HepG2 (cell line): ENCODE measurements around the gene GPR158. TPM values are rescaled to one million over a fixed set of nuclear protein-coding genes. Genes with fewer than 3 reads are reported as not detected.

Source experiments
- ATAC-seq: fragments of 200-7000 bp; cut with Tn5 transposase; 3 replicates; pipeline ENCODE4 v1.9.1; 2020; ENCODE audit warnings: mild to moderate bottlenecking, moderate library complexity
- BruUV-seq: library from RNA; stranded (reverse); fragments of 400-500 nt; replicated peaks from 2 replicates; lab custom pipeline; 2021; lab: Mats Ljungman, UMichigan
- CTCF ChIA-PET: fragments of 300-600 bp; formaldehyde crosslinking; extraction: SDS; loops from one replicate; lab custom pipeline; 2021; ENCODE audit warnings: low total read pairs, inconsistent platforms, low intra/inter-chr PET ratio; lab: Yijun Ruan, JAX
- POLR2A ChIA-PET: fragments of 350-600 bp; sonication (Branson Sonifier 250); formaldehyde crosslinking; loops from one replicate; lab custom pipeline; 2020; ENCODE audit warnings: antibody characterized with exemption, inconsistent platforms; lab: Yijun Ruan, JAX
- DNase-seq: peaks from one replicate; pipeline ENCODE4 v3.0.0-alpha.2; 2015; ENCODE audit warnings: low spot score
- FAIRE-seq: peaks from 3 replicates; lab custom pipeline; 2011; peaks lifted over from hg19 to GRCh38; lab: Jason Lieb, UNC
- H2AFZ ChIP-seq: one replicate; pipeline ENCODE4 v1.6.1; 2011; ENCODE audit warnings: low read length, inconsistent platforms
- H3K27ac ChIP-seq: fragments of 300-600 bp; 3 replicates; pipeline ENCODE4 v1.8.0; 2011; ENCODE audit warnings: mixed run types, mild to moderate bottlenecking, mixed read lengths, low read length, inconsistent platforms; ENCODE audit not compliant: insufficient read depth; ENCODE audit errors: extremely low read length
- H3K27me3 ChIP-seq, 2 experiments: fragments of 200-600 bp in 1 of 2; 2 replicates in 1 of 2; 3 replicates in 1 of 2; pipeline versions ENCODE4 v1.6.0 to v1.8.0; 2011; ENCODE audit warnings: low read length in 2 of 2, mild to moderate bottlenecking in 2 of 2, moderate library complexity in 2 of 2, inconsistent platforms in 1 of 2; ENCODE audit not compliant: insufficient read depth in 2 of 2, control insufficient read depth in 1 of 2
- H3K36me3 ChIP-seq, 2 experiments: fragments of 200-600 bp in 1 of 2; replicated peaks in 1 of 2; 2 replicates in 1 of 2; 3 replicates in 1 of 2; pipeline versions ENCODE4 v1.5.1 to v1.8.0; 2011; ENCODE audit warnings: low read length in 2 of 2, inconsistent platforms in 1 of 2; ENCODE audit not compliant: insufficient read depth in 2 of 2, control insufficient read depth in 1 of 2
- H3K4me1 ChIP-seq: 2 replicates; pipeline ENCODE4 v1.5.1; 2012; ENCODE audit warnings: low read length, inconsistent platforms; ENCODE audit not compliant: insufficient read depth
- H3K4me2 ChIP-seq: 2 replicates; pipeline ENCODE4 v1.6.0; 2011; ENCODE audit warnings: low read depth, low read length, inconsistent platforms
- H3K4me3 ChIP-seq, 3 experiments: fragments of 200-600 bp in 1 of 3; sonication (generic), shearing (Covaris generic) in 1 of 3; replicated peaks in 1 of 3; 2 replicates each; pipeline ENCODE4 v1.5.1; 2011 to 2016; ENCODE audit warnings: low read length in 3 of 3, inconsistent platforms in 2 of 3, low read depth in 2 of 3, mild to moderate bottlenecking in 2 of 3, control low read depth in 1 of 3, mixed read lengths in 1 of 3; ENCODE audit not compliant: insufficient read depth in 1 of 3
- H3K79me2 ChIP-seq: one replicate; pipeline ENCODE4 v1.6.1; 2011; ENCODE audit warnings: low read length, inconsistent platforms; ENCODE audit not compliant: insufficient read depth
- H3K9ac ChIP-seq: 2 replicates; pipeline ENCODE4 v1.6.0; 2011; ENCODE audit warnings: mild to moderate bottlenecking, low read depth, low read length, inconsistent platforms; ENCODE audit not compliant: insufficient read depth
- H3K9me3 ChIP-seq: 2 replicates; pipeline ENCODE4 v1.5.1; 2012; ENCODE audit warnings: mild to moderate bottlenecking, low read length
- H4K20me1 ChIP-seq: 2 replicates; pipeline ENCODE4 v1.6.0; 2011; ENCODE audit warnings: inconsistent platforms, mild to moderate bottlenecking, low read length, moderate library complexity; ENCODE audit not compliant: insufficient read depth
- ARNTL ChIP-seq: sonication (generic); formaldehyde crosslinking; IDR thresholded peaks from 2 replicates; pipeline ENCODE4 v1.4.0; 2020; ENCODE audit warnings: mild to moderate bottlenecking, missing genetic modification reagents
- CBX5 ChIP-seq: sonication (generic); formaldehyde crosslinking; IDR thresholded peaks from 2 replicates; pipeline ENCODE4 v1.4.0; 2020; ENCODE audit warnings: missing genetic modification reagents, borderline replicate concordance
- EED ChIP-seq: sonication (generic); formaldehyde crosslinking; IDR thresholded peaks from 2 replicates; pipeline ENCODE4 v1.5.0; 2020; ENCODE audit warnings: mild to moderate bottlenecking, missing genetic modification reagents
- GLI4 ChIP-seq: sonication (generic); formaldehyde crosslinking; IDR thresholded peaks from 2 replicates; pipeline ENCODE4 v1.5.1; 2020; ENCODE audit warnings: missing genetic modification reagents, mild to moderate bottlenecking, moderate library complexity, borderline replicate concordance
- HDAC6 ChIP-seq: fragments of 200-600 bp; sonication (generic); IDR thresholded peaks from 2 replicates; pipeline ENCODE4 v1.7.0; 2017; ENCODE audit warnings: mild to moderate bottlenecking, antibody characterized with exemption, low read length, low read depth
- HOXA3 ChIP-seq: sonication (generic); formaldehyde crosslinking; IDR thresholded peaks from 2 replicates; pipeline ENCODE4 v1.5.0; 2020; ENCODE audit warnings: missing genetic modification reagents
- NR2F6 ChIP-seq, 2 experiments: IDR thresholded peaks; 2 replicates each; pipeline ENCODE4 v1.6.1; 2016; ENCODE audit warnings: antibody characterized with exemption in 1 of 2, mild to moderate bottlenecking in 1 of 2
- XBP1 ChIP-seq: sonication (generic); formaldehyde crosslinking; IDR thresholded peaks from 2 replicates; pipeline ENCODE4 v1.5.0; 2020; ENCODE audit warnings: missing genetic modification reagents
- ZC3H13 ChIP-seq: sonication (generic); formaldehyde crosslinking; IDR thresholded peaks from 2 replicates; pipeline ENCODE4 v1.8.1; 2023; ENCODE audit warnings: mild to moderate bottlenecking, missing genetic modification reagents, moderate library complexity
- ZMYM3 ChIP-seq: sonication (generic); formaldehyde crosslinking; IDR thresholded peaks from 2 replicates; pipeline ENCODE4 v1.5.1; 2020; ENCODE audit warnings: mild to moderate bottlenecking, missing genetic modification reagents
- ZNF333 ChIP-seq: sonication (generic); formaldehyde crosslinking; IDR thresholded peaks from 2 replicates; pipeline ENCODE4 v1.4.0; 2020; ENCODE audit warnings: mild to moderate bottlenecking, missing genetic modification reagents, borderline replicate concordance
- ZNF432 ChIP-seq: sonication (generic); formaldehyde crosslinking; IDR thresholded peaks from 2 replicates; pipeline ENCODE4 v1.5.0; 2020; ENCODE audit warnings: missing genetic modification reagents, mild to moderate bottlenecking, borderline replicate concordance
- ZNF451 ChIP-seq: sonication (generic); formaldehyde crosslinking; IDR thresholded peaks from 2 replicates; pipeline ENCODE4 v1.5.0; 2020; ENCODE audit warnings: mild to moderate bottlenecking, missing genetic modification reagents
- ZNF614 ChIP-seq: IDR thresholded peaks from 2 replicates; pipeline ENCODE4 v1.6.1; 2018; ENCODE audit warnings: missing biosample characterization, missing genetic modification reagents, inconsistent platforms, borderline replicate concordance
- WGBS: methylation state at CpG from one replicate; pipeline ENCODE4 v1.1.6; 2017; ENCODE audit warnings: low lambda C conversion rate; 5-methylcytosine and 5-hydroxymethylcytosine counted together
- in situ Hi-C: cut with HindIII; loops from 2 replicates; pipeline ENCODE4 v1.10.0; 2017; ENCODE audit warnings: low pct_unique_long_range_greater_than_20kb; ENCODE audit not compliant: extremely low pct_ligation_motif_present
- intact Hi-C: fragments of 100-400 bp; cut with micrococcal nuclease; formaldehyde crosslinking; loops from one replicate; pipeline ENCODE4 v1.10.0; 2022; ENCODE audit not compliant: unreplicated experiment
- polyA plus RNA-seq, 8 experiments: library from polyadenylated mRNA; depleted of rRNA in 3 of 8; stranded (reverse) in 7 of 8; unstranded in 1 of 8; fragments of >200 nt; fragmentation: Illumina TruSeq in 4 of 8; extraction: Trizol in 4 of 8; gene quantifications; 2 replicates each; pipeline versions ENCODE4 v1.2.1 to v1.2.3, GENCODE V29; 2011 to 2016; ENCODE audit warnings: low read depth in 4 of 8, missing spikeins in 1 of 8, mixed read lengths in 1 of 8; ENCODE audit not compliant: insufficient read depth in 1 of 8
- total RNA-seq, 5 experiments: library from RNA; depleted of rRNA; stranded (reverse); fragments of >200 nt; fragmentation: Illumina TruSeq; extraction: Trizol; gene quantifications; 2 replicates each; pipeline ENCODE4 v1.2.3, GENCODE V29; 2016; ENCODE audit warnings: low read depth in 1 of 5
- TF ChIP-seq, protein P1 (sequence below): sonication (generic); formaldehyde crosslinking; IDR thresholded peaks from 2 replicates; pipeline ENCODE4 v1.5.0; 2020; ENCODE audit warnings: missing genetic modification reagents
- TF ChIP-seq, protein P2 (sequence below): sonication (generic); formaldehyde crosslinking; IDR thresholded peaks from 2 replicates; pipeline ENCODE4 v1.8.1; 2023; ENCODE audit warnings: mild to moderate bottlenecking, missing genetic modification reagents
- TF ChIP-seq, protein P3 (sequence below): sonication (generic); formaldehyde crosslinking; IDR thresholded peaks from 2 replicates; pipeline ENCODE4 v1.9.0; 2021; ENCODE audit warnings: missing genetic modification reagents, borderline replicate concordance
- TF ChIP-seq, protein P4 (sequence below): sonication (generic); formaldehyde crosslinking; IDR thresholded peaks from 2 replicates; pipeline ENCODE4 v1.9.0; 2022; ENCODE audit warnings: missing genetic modification reagents, mild to moderate bottlenecking, borderline replicate concordance

Gene GPR158
- total and polyA plus RNA-seq, 2 of the 13 experiments (the other 11 are each of a cell fraction or from before 2014, with no cell fraction given): not detected

DNA sequence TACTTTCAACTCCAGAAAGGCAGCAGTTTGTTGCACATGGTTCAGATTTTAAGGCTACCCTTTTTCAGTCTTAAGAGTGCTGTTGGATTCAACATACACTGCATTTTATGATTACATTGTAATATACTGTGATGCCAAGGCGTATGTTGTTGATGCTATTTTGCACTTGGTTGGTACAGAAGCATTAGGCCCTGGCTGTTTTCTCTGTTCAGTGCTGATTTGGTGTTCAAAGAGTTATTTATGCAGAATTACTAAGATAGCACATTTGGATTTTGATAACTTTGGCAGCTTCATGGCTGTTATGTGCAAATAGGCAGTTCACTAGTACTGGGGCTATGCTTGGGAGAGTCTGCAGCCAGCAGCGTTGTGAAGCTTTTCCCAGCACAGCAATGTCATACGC is 7.8 kb downstream of the GPR158 start:
- no peaks in the 10 kb centered on the region for H3K79me2 ChIP-seq
- in situ Hi-C loops: no loop called here
- H3K27me3 ChIP-seq: no peaks in the 10 kb centered on the region
- ChIA-PET CTCF (no interaction called here), POLR2A (no interaction called here)
- H3K27ac ChIP-seq: no peak overlapping the region
- no peak overlapping the region for H3K9ac ChIP-seq
- H3K9me3 ChIP-seq: no peaks in the 10 kb centered on the region
- BruUV-seq: no TSS peak
- no peaks in the 10 kb centered on the region for H4K20me1 ChIP-seq
- FAIRE-seq: no peak
- H3K4me1 ChIP-seq: no peaks in the 10 kb centered on the region
- 8% methylated on average over 3 of the region's 3 CpGs for WGBS
- no peak for ATAC-seq
- intact Hi-C loops: no loop called here
- no peak for DNase-seq
- H3K36me3 ChIP-seq: no peaks in the 10 kb centered on the region
- no peak overlapping the region for H3K4me3 ChIP-seq
- TF ChIP-seq ZNF333 (no peak), XBP1 (CRISPR knock-in tag) (no peak), HOXA3 (CRISPR knock-in tag) (no peak), ZC3H13 (no peak), GLI4 (CRISPR knock-in tag) (no peak), ZNF451 (CRISPR knock-in tag) (no peak), NR2F6 (IDR thresholded peaks at IDR 0.05) (no peak), NR2F6 (CRISPR knock-in tag; IDR thresholded peaks at IDR 0.05) (no peak), ZMYM3 (no peak), ARNTL (CRISPR knock-in tag) (no peak), CBX5 (CRISPR knock-in tag) (no peak), EED (no peak), ZNF614 (CRISPR knock-in tag) (no peak), HDAC6 (no peak), ZNF432 (no peak)
- TF ChIP-seq, protein P1, sequence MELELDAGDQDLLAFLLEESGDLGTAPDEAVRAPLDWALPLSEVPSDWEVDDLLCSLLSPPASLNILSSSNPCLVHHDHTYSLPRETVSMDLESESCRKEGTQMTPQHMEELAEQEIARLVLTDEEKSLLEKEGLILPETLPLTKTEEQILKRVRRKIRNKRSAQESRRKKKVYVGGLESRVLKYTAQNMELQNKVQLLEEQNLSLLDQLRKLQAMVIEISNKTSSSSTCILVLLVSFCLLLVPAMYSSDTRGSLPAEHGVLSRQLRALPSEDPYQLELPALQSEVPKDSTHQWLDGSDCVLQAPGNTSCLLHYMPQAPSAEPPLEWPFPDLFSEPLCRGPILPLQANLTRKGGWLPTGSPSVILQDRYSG (CRISPR knock-in tag): no peak
- TF ChIP-seq, protein P2, sequence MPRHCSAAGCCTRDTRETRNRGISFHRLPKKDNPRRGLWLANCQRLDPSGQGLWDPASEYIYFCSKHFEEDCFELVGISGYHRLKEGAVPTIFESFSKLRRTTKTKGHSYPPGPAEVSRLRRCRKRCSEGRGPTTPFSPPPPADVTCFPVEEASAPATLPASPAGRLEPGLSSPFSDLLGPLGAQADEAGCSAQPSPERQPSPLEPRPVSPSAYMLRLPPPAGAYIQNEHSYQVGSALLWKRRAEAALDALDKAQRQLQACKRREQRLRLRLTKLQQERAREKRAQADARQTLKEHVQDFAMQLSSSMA: no peak
- TF ChIP-seq, protein P3, sequence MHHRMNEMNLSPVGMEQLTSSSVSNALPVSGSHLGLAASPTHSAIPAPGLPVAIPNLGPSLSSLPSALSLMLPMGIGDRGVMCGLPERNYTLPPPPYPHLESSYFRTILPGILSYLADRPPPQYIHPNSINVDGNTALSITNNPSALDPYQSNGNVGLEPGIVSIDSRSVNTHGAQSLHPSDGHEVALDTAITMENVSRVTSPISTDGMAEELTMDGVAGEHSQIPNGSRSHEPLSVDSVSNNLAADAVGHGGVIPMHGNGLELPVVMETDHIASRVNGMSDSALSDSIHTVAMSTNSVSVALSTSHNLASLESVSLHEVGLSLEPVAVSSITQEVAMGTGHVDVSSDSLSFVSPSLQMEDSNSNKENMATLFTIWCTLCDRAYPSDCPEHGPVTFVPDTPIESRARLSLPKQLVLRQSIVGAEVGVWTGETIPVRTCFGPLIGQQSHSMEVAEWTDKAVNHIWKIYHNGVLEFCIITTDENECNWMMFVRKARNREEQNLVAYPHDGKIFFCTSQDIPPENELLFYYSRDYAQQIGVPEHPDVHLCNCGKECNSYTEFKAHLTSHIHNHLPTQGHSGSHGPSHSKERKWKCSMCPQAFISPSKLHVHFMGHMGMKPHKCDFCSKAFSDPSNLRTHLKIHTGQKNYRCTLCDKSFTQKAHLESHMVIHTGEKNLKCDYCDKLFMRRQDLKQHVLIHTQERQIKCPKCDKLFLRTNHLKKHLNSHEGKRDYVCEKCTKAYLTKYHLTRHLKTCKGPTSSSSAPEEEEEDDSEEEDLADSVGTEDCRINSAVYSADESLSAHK (CRISPR knock-in tag): no peak
- TF ChIP-seq, protein P4, sequence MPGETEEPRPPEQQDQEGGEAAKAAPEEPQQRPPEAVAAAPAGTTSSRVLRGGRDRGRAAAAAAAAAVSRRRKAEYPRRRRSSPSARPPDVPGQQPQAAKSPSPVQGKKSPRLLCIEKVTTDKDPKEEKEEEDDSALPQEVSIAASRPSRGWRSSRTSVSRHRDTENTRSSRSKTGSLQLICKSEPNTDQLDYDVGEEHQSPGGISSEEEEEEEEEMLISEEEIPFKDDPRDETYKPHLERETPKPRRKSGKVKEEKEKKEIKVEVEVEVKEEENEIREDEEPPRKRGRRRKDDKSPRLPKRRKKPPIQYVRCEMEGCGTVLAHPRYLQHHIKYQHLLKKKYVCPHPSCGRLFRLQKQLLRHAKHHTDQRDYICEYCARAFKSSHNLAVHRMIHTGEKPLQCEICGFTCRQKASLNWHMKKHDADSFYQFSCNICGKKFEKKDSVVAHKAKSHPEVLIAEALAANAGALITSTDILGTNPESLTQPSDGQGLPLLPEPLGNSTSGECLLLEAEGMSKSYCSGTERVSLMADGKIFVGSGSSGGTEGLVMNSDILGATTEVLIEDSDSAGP (CRISPR knock-in tag): no peak
- H2AFZ ChIP-seq: no peak overlapping the region
- no peak overlapping the region for H3K4me2 ChIP-seq
